Gastroesophageal sphincter (tissue), 4 donors: ENCODE results near the gene TAB2. TPM values are rescaled to one million over a fixed set of nuclear protein-coding genes. Genes with fewer than 3 reads are reported as not detected.

ENCODE experiments used
- ATAC-seq: fragments of 150-250 bp; one replicate; pipeline ENCODE4 v1.9.1; 2016; ENCODE audit warnings: mild to moderate bottlenecking, moderate library complexity
- H3K27ac ChIP-seq, 4 donors: fragments of 200-600 bp; sonication (generic) in 3 of 4; 1 replicate in 3 of 4; 2 replicates in 1 of 4; pipeline ENCODE4 v1.5.1; 2016 to 2019
- H3K27me3 ChIP-seq: fragments of 200-600 bp; sonication (generic); one replicate; pipeline ENCODE4 v1.5.1; 2019
- H3K36me3 ChIP-seq, 2 donors: fragments of 200-600 bp; sonication (generic); one replicate each; pipeline ENCODE4 v1.5.1; 2019; ENCODE audit warnings: control low read depth in 1 of 2
- H3K4me1 ChIP-seq, 3 donors: fragments of 200-600 bp; sonication (generic); 1 replicate in 2 of 3; 2 replicates in 1 of 3; pipeline ENCODE4 v1.5.1; 2016 to 2019; ENCODE audit warnings: control low read depth in 2 of 3
- H3K4me3 ChIP-seq, 2 donors: fragments of 200-600 bp; sonication (generic); one replicate each; pipeline ENCODE4 v1.5.1; 2019; ENCODE audit warnings: mild to moderate bottlenecking in 1 of 2, moderate library complexity in 1 of 2
- H3K9me3 ChIP-seq, 3 donors: fragments of 200-600 bp; sonication (generic); one replicate each; pipeline ENCODE4 v1.5.1; 2017 to 2019; ENCODE audit warnings: control low read depth in 2 of 3
- CTCF ChIP-seq, 4 experiments: fragments of 200-600 bp in 2 of 4; fragments of 450-650 bp in 2 of 4; sonication (generic) in 1 of 4; IDR thresholded peaks; one replicate each; pipeline ENCODE4 v1.5.1; 2017 to 2019; ENCODE audit warnings: antibody characterized with exemption in 4 of 4, mild to moderate bottlenecking in 2 of 4, moderate library complexity in 2 of 4
- EP300 ChIP-seq: sonication (generic); formaldehyde crosslinking; IDR thresholded peaks from one replicate; pipeline ENCODE4 v1.6.1; 2017; ENCODE audit warnings: antibody characterized with exemption, mild to moderate bottlenecking
- POLR2A ChIP-seq, 2 donors: fragments of 450-650 bp; IDR thresholded peaks; one replicate each; pipeline ENCODE4 v1.6.1; 2017; ENCODE audit warnings: antibody characterized with exemption in 2 of 2, mild to moderate bottlenecking in 2 of 2, moderate library complexity in 1 of 2
- POLR2AphosphoS5 ChIP-seq: sonication (generic); formaldehyde crosslinking; IDR thresholded peaks from one replicate; pipeline ENCODE4 v1.6.1; 2017; ENCODE audit warnings: antibody characterized with exemption
- WGBS, 2 donors: methylation state at CpG; one replicate each; pipeline ENCODE4 v1.1.5; 2018; ENCODE audit warnings: low coverage in 1 of 2; 5-methylcytosine and 5-hydroxymethylcytosine counted together
- total RNA-seq, 4 donors: library from RNA; depleted of rRNA; stranded (reverse); fragments of >200 nt; gene quantifications; one replicate each; pipeline ENCODE4 v1.1.0, GENCODE V29; 2016

TAB2 gene
- total RNA-seq, 4 donors from 2014 or later = 69.5 to 111 (median 97.0) TPM

- TF ChIP-seq EP300 (no peak), POLR2AphosphoS5 (no peak), POLR2A (IDR thresholded peaks at IDR 0.05) (no peak), CTCF (IDR thresholded peaks at IDR 0.05) (no peak)
- H3K36me3 ChIP-seq = no peaks in the 10 kb centered on the region
- H3K27ac ChIP-seq = no peak overlapping the region
- no peak overlapping the region for H3K4me3 ChIP-seq
- 73 to 78% methylated on average over 7 to 8 of the region's 8 CpGs for WGBS, 2 donors
- H3K27me3 ChIP-seq = no peaks in the 10 kb centered on the region
- H3K9me3 ChIP-seq = peaks cover 0 to 6% (median 0%) of the 10 kb centered on the region in 3 donors
- H3K4me1 ChIP-seq = no peaks in the 10 kb centered on the region
- ATAC-seq = no peak
Measured at GRCh38 chr6:149271348-149272340, 45.9 kb upstream of the TAB2 start.

GRCh38 chr6:149273318-149273717 lies 44.2 kb upstream of the TAB2 start:
- H3K4me3 ChIP-seq = no peak overlapping the region
- WGBS, 2 donors = 73 to 77% methylated on average over 3 to 4 of the region's 4 CpGs
- H3K4me1 ChIP-seq = no peaks in the 10 kb centered on the region
- H3K27me3 ChIP-seq = no peaks in the 10 kb centered on the region
- no peaks in the 10 kb centered on the region for H3K36me3 ChIP-seq
- H3K27ac ChIP-seq = no peak overlapping the region
- TF ChIP-seq POLR2A (IDR thresholded peaks at IDR 0.05) (no peak), CTCF (IDR thresholded peaks at IDR 0.05) (no peak), EP300 (no peak), POLR2AphosphoS5 (no peak)
- peaks cover 0 to 6% (median 0%) of the 10 kb centered on the region in 3 donors for H3K9me3 ChIP-seq
- ATAC-seq = no peak

- peaks cover 0 to 6% (median 0%) of the 10 kb centered on the region in 3 donors for H3K9me3 ChIP-seq
- no peak for ATAC-seq
- H3K4me3 ChIP-seq = no peak overlapping the region
- TF ChIP-seq CTCF (IDR thresholded peaks at IDR 0.05) (no peak), POLR2AphosphoS5 (no peak), POLR2A (IDR thresholded peaks at IDR 0.05) (no peak), EP300 (no peak)
- H3K27me3 ChIP-seq = no peaks in the 10 kb centered on the region
- H3K4me1 ChIP-seq = no peaks in the 10 kb centered on the region
- no peaks in the 10 kb centered on the region for H3K36me3 ChIP-seq
- WGBS, 2 donors = 71 to 83% methylated on average over 3 of the region's 3 CpGs
- H3K27ac ChIP-seq = no peak overlapping the region
Measured at GRCh38 chr6:149275621-149276020, 41.9 kb upstream of the TAB2 start.

- Histone ChIP-seq H3K4me3 (no peak overlapping the region), H3K36me3 (no peaks in the 10 kb centered on the region), H3K9me3 (no peaks in the 10 kb centered on the region), H3K27me3 (no peaks in the 10 kb centered on the region), H3K4me1 (no peaks in the 10 kb centered on the region), H3K27ac (no peak overlapping the region)
- ATAC-seq = no peak
- TF ChIP-seq EP300 (no peak), POLR2A (IDR thresholded peaks at IDR 0.05) (no peak), POLR2AphosphoS5 (no peak), CTCF (IDR thresholded peaks at IDR 0.05) (no peak)
Measured at GRCh38 chr6:149277621-149278020, 39.9 kb upstream of the TAB2 start.

- Histone ChIP-seq H3K9me3 (no peaks in the 10 kb centered on the region), H3K36me3 (no peaks in the 10 kb centered on the region), H3K27ac (no peak overlapping the region), H3K4me3 (no peak overlapping the region), H3K27me3 (no peaks in the 10 kb centered on the region), H3K4me1 (no peaks in the 10 kb centered on the region)
- ATAC-seq = no peak
- 85 to 100% methylated on average over 1 of the region's 1 CpG for WGBS, 2 donors
- no peak for TF ChIP-seq EP300
- no peak for TF ChIP-seq POLR2AphosphoS5
- no peak for TF ChIP-seq CTCF (IDR thresholded peaks at IDR 0.05)
- no peak for TF ChIP-seq POLR2A (IDR thresholded peaks at IDR 0.05)
Measured at GRCh38 chr6:149278997-149279396, 38.5 kb upstream of the TAB2 start.
